T-cell (primary cell): ENCODE results near the gene CDH4. TPM values are rescaled to one million over a fixed set of nuclear protein-coding genes. Genes with fewer than 3 reads are reported as not detected.

Experiments used
- ATAC-seq, 4 experiments: fragments of 200-7000 bp in 3 of 4; fragments of 150-1000 bp in 1 of 4; cut with Tn5 transposase; replicated peaks in 1 of 4; 1 replicate in 3 of 4; 2 replicates in 1 of 4; pipeline ENCODE4 v1.10.0; 2021; ENCODE audit warnings: moderate library complexity in 3 of 4, mild to moderate bottlenecking in 2 of 4, moderate number of reproducible peaks in 1 of 4
- CTCF ChIA-PET, 2 donors: fragments of 300-600 bp; sonication (Branson Sonifier 250); formaldehyde crosslinking; loops; one replicate each; lab custom pipeline; 2022; ENCODE audit warnings: antibody characterized with exemption in 2 of 2; lab: Charles Lee
- POLR2A ChIA-PET, 2 donors: fragments of 300-600 bp; sonication (Branson Sonifier 250); formaldehyde crosslinking; loops; one replicate each; lab custom pipeline; 2022; ENCODE audit warnings: antibody characterized with exemption in 2 of 2; lab: Charles Lee
- DNase-seq, 35 experiments: peaks; one replicate each; pipeline versions ENCODE4 v3.0.0 to v3.0.0-alpha.2; 2013 to 2023
- H3K27ac ChIP-seq: one replicate; pipeline ENCODE4 v1.5.1; 2013; ENCODE audit warnings: low read length
- H3K27me3 ChIP-seq, 2 experiments: replicated peaks in 1 of 2; 1 replicate in 1 of 2; 2 replicates in 1 of 2; pipeline versions ENCODE4 v1.6.1 to v1.7.0; 2013; ENCODE audit warnings: low read length in 1 of 2, mixed read lengths in 1 of 2; ENCODE audit not compliant: control insufficient read depth in 2 of 2, insufficient read depth in 2 of 2; ENCODE audit errors: extremely low read depth in 1 of 2
- H3K36me3 ChIP-seq, 2 donors: 1 replicate in 1 of 2; 2 replicates in 1 of 2; pipeline versions ENCODE4 v1.6.1 to v1.7.0; 2013; ENCODE audit warnings: low read length in 1 of 2; ENCODE audit not compliant: control insufficient read depth in 2 of 2, insufficient read depth in 1 of 2; ENCODE audit errors: extremely low read depth in 1 of 2
- H3K4me1 ChIP-seq, 2 experiments: 1 replicate in 1 of 2; 2 replicates in 1 of 2; pipeline versions ENCODE4 v1.6.1 to v1.7.0; 2013; ENCODE audit warnings: low read length in 2 of 2, mixed read lengths in 1 of 2; ENCODE audit not compliant: insufficient read depth in 2 of 2, control insufficient read depth in 1 of 2; ENCODE audit errors: extremely low read depth in 1 of 2
- H3K4me3 ChIP-seq, 2 donors: 1 replicate in 1 of 2; 2 replicates in 1 of 2; pipeline versions ENCODE4 v1.5.1 to v1.7.0; 2013; ENCODE audit warnings: mild to moderate bottlenecking in 2 of 2, low read length in 1 of 2, moderate library complexity in 1 of 2; ENCODE audit not compliant: control insufficient read depth in 1 of 2; ENCODE audit errors: extremely low read depth in 1 of 2
- H3K9me3 ChIP-seq: 2 replicates; pipeline ENCODE4 v1.7.0; 2013
- H3K27ac Mint-ChIP-seq, 2 donors: one replicate each; pipeline ENCODE4 v1.8.0; 2020 to 2021; ENCODE audit warnings: mild to moderate bottlenecking in 2 of 2, mixed read lengths in 2 of 2
- H3K27me3 Mint-ChIP-seq, 2 donors: one replicate each; pipeline ENCODE4 v1.8.0; 2021 to 2022; ENCODE audit warnings: mixed read lengths in 2 of 2
- H3K36me3 Mint-ChIP-seq: one replicate; pipeline ENCODE4 v1.8.0; 2021; ENCODE audit warnings: mixed read lengths
- H3K4me1 Mint-ChIP-seq, 3 donors: one replicate each; pipeline ENCODE4 v1.8.0; 2020 to 2022; ENCODE audit warnings: mixed read lengths in 3 of 3, mild to moderate bottlenecking in 1 of 3
- H3K4me3 Mint-ChIP-seq, 3 donors: one replicate each; pipeline ENCODE4 v1.8.0; 2020 to 2022; ENCODE audit warnings: mild to moderate bottlenecking in 3 of 3, mixed read lengths in 3 of 3, moderate library complexity in 3 of 3
- H3K9me3 Mint-ChIP-seq, 3 donors: one replicate each; pipeline ENCODE4 v1.8.0; 2020 to 2022; ENCODE audit warnings: mixed read lengths in 3 of 3
- WGBS: methylation state at CpG from one replicate; pipeline ENCODE4 v1.1.5; 2013; ENCODE audit warnings: missing lambda C conversion rate; ENCODE audit not compliant: insufficient coverage; 5-methylcytosine and 5-hydroxymethylcytosine counted together
- total RNA-seq, 35 experiments: library from RNA in 6 of 35; stranded (reverse) in 6 of 35; fragments of 120-200 nt in 1 of 35; gene quantifications; one replicate each; pipeline versions ENCODE4 v1.2.1 to v1.2.4 and lab custom pipeline; 2013 to 2026

The CDH4 gene
- total RNA-seq, 5 donors from 2014 or later (not counting 1 experiment from before 2014, with no cell fraction given) = 0.06 to 0.64 (median 0.14) TPM

DNA sequence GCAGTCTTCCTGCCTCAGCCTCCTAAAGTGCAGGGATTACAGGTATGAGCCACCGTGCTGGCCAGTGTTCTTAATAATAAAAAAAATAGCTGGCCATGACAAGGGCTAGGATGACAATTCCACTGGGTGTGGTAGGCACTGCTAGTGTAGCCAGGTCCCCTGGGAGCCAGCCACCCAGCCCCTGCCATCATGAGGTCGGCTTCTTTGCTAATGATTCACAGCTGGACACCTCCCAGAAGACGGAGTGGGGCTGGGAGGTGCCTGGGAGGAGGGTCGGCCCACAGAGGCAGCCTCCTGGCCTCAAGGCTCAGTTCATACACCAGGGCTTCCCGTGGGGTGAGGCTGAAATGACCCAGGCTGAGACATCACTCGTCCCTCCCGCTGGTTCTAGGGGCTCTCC lies 583.2 kb downstream of the CDH4 start:
- WGBS = 61% methylated on average over 7 of the region's 7 CpGs
- Mint-ChIP-seq H3K27ac (no peak overlapping the region), H3K4me3 (no peak overlapping the region)

GRCh38 chr20:61835791-61836350 lies 583.8 kb downstream of the CDH4 start:
- H3K4me3 ChIP-seq = no peak overlapping the region
- no peak for ATAC-seq
- WGBS = 84% methylated on average over 16 of the region's 16 CpGs
- Mint-ChIP-seq H3K9me3 (no peaks in the 10 kb centered on the region), H3K4me3 (no peak overlapping the region), H3K4me1 (no peaks in the 10 kb centered on the region), H3K36me3 (no peaks in the 10 kb centered on the region), H3K27me3 (peaks cover 0 to 4% of the 10 kb centered on the region in 2 donors), H3K27ac (no peak overlapping the region)
- ChIA-PET POLR2A (no interaction called here), CTCF (no interaction called here)
- H3K27ac ChIP-seq = no peak overlapping the region
- H3K4me1 ChIP-seq = no peaks in the 10 kb centered on the region
- H3K27me3 ChIP-seq = peaks cover 0 to 19% of the 10 kb centered on the region in 2 experiments
- no peak for DNase-seq
- H3K36me3 ChIP-seq = no peaks in the 10 kb centered on the region
- no peaks in the 10 kb centered on the region for H3K9me3 ChIP-seq

More for the DNA sequence above, 583.2 kb downstream of the CDH4 start:
- H3K9me3 ChIP-seq = no peaks in the 10 kb centered on the region
- peaks cover 0 to 24% of the 10 kb centered on the region in 2 experiments for H3K27me3 ChIP-seq
- POLR2A ChIA-PET = no interaction called here
- H3K27ac ChIP-seq = no peak overlapping the region
- Mint-ChIP-seq H3K27me3 (peaks cover 4 to 9% of the 10 kb centered on the region in 2 donors), H3K36me3 (no peaks in the 10 kb centered on the region), H3K9me3 (no peaks in the 10 kb centered on the region), H3K4me1 (no peaks in the 10 kb centered on the region)
- no peaks in the 10 kb centered on the region for H3K4me1 ChIP-seq
- CTCF ChIA-PET = no interaction called here
- DNase-seq (no peak), ATAC-seq (no peak)
- no peak overlapping the region for H3K4me3 ChIP-seq
- H3K36me3 ChIP-seq = no peaks in the 10 kb centered on the region

DNA sequence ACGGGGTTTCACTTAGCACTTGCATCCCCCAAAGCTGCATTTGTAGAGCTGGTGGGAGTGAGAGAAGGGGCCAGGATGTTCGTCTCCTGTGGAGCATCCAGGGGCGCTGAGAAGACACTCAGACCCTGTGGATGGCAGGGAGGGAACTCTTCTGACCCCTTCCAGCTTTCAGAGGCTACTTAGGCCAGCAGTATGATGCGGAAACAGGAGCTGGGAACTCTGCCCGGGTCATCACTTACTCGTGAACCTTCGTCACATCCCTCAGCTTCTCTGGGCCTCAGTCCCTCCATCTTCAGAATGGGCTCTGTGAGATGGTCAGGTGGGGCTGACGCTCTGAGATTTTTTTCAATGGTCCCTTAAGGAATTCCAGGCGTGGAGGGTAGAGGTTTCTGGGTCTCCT lies 585.1 kb downstream of the CDH4 start:
- no peaks in the 10 kb centered on the region for H3K4me1 Mint-ChIP-seq
- ATAC-seq (no peak), DNase-seq (no peak)
- CTCF ChIA-PET = no interaction called here
- no peaks in the 10 kb centered on the region for H3K9me3 Mint-ChIP-seq
- H3K27me3 Mint-ChIP-seq = peaks cover 0 to 2% of the 10 kb centered on the region in 2 donors
- no peaks in the 10 kb centered on the region for H3K9me3 ChIP-seq
- no peak overlapping the region for H3K27ac Mint-ChIP-seq
- no peaks in the 10 kb centered on the region for H3K4me1 ChIP-seq
- no peaks in the 10 kb centered on the region for H3K36me3 ChIP-seq
- H3K27ac ChIP-seq = no peak overlapping the region
- no peak overlapping the region for H3K4me3 Mint-ChIP-seq
- H3K27me3 ChIP-seq = peaks cover 0 to 6% of the 10 kb centered on the region in 2 experiments
- no peaks in the 10 kb centered on the region for H3K36me3 Mint-ChIP-seq
- POLR2A ChIA-PET = no interaction called here
- WGBS = 65% methylated on average over 2 of the region's 9 CpGs
- H3K4me3 ChIP-seq = no peak overlapping the region

- no peak for DNase-seq
- Histone ChIP-seq H3K36me3 (no peaks in the 10 kb centered on the region), H3K27ac (no peak overlapping the region), H3K4me1 (no peaks in the 10 kb centered on the region), H3K4me3 (no peak overlapping the region), H3K9me3 (no peaks in the 10 kb centered on the region), H3K27me3 (peaks cover 0 to 4% of the 10 kb centered on the region in 2 experiments)
- no peak for ATAC-seq
- no peaks in the 10 kb centered on the region for H3K4me1 Mint-ChIP-seq
- H3K9me3 Mint-ChIP-seq = no peaks in the 10 kb centered on the region
- H3K4me3 Mint-ChIP-seq = no peak overlapping the region
- 95% methylated on average over 10 of the region's 10 CpGs for WGBS
- POLR2A ChIA-PET = no interaction called here
- H3K27me3 Mint-ChIP-seq = peaks cover 0 to 1% of the 10 kb centered on the region in 2 donors
- no peak overlapping the region for H3K27ac Mint-ChIP-seq
- CTCF ChIA-PET = no interaction called here
- no peaks in the 10 kb centered on the region for H3K36me3 Mint-ChIP-seq
Measured at GRCh38 chr20:61839223-61839911, 587.3 kb downstream of the CDH4 start.

GRCh38 chr20:61839912-61840778 lies 588.1 kb downstream of the CDH4 start:
- CTCF ChIA-PET = no interaction called here
- peaks cover 0 to 4% of the 10 kb centered on the region in 2 experiments for H3K27me3 ChIP-seq
- no peaks in the 10 kb centered on the region for H3K4me1 Mint-ChIP-seq
- no peak overlapping the region for H3K4me3 Mint-ChIP-seq
- peaks cover 0 to 3% of the 10 kb centered on the region in 2 donors for H3K27me3 Mint-ChIP-seq
- no peak overlapping the region for H3K27ac Mint-ChIP-seq
- no peak for DNase-seq
- H3K36me3 Mint-ChIP-seq = no peaks in the 10 kb centered on the region
- 92% methylated on average over 23 of the region's 26 CpGs for WGBS
- no peak overlapping the region for H3K4me3 ChIP-seq
- H3K9me3 ChIP-seq = no peaks in the 10 kb centered on the region
- no peak for ATAC-seq
- no peak overlapping the region for H3K27ac ChIP-seq
- no peaks in the 10 kb centered on the region for H3K36me3 ChIP-seq
- POLR2A ChIA-PET = interaction anchor here in 1 of 2 donors (0.6 kb wide), 1 partner anchor 12 kb away, joined by 3 read pairs; no protein-coding TSS in a partner anchor
- H3K4me1 ChIP-seq = no peaks in the 10 kb centered on the region
- H3K9me3 Mint-ChIP-seq = no peaks in the 10 kb centered on the region

GRCh38 chr20:61840779-61841455 lies 588.9 kb downstream of the CDH4 start:
- Histone ChIP-seq H3K27me3 (no peaks in the 10 kb centered on the region), H3K36me3 (no peaks in the 10 kb centered on the region), H3K9me3 (no peaks in the 10 kb centered on the region), H3K27ac (no peak overlapping the region), H3K4me1 (no peaks in the 10 kb centered on the region), H3K4me3 (no peak overlapping the region)
- H3K36me3 Mint-ChIP-seq = no peaks in the 10 kb centered on the region
- no peak overlapping the region for H3K4me3 Mint-ChIP-seq
- no peaks in the 10 kb centered on the region for H3K9me3 Mint-ChIP-seq
- no peaks in the 10 kb centered on the region for H3K4me1 Mint-ChIP-seq
- WGBS = 76% methylated on average over 6 of the region's 26 CpGs
- ChIA-PET POLR2A (no interaction called here), CTCF (no interaction called here)
- peaks cover 0 to 3% of the 10 kb centered on the region in 2 donors for H3K27me3 Mint-ChIP-seq
- ATAC-seq (no peak), DNase-seq (no peak)
- no peak overlapping the region for H3K27ac Mint-ChIP-seq
